NB4 (cell line): ENCODE data around the gene TNFSF13B.

Experiments
- POLR2A ChIP-seq: IDR thresholded peaks from 2 replicates; pipeline ENCODE4 v1.6.1; 2011; ENCODE audit warnings: mild to moderate bottlenecking; ENCODE audit not compliant: insufficient read length; ENCODE audit errors: extremely low read depth
- TF ChIP-seq, protein P1 (sequence below): IDR thresholded peaks from one replicate; pipeline ENCODE4 v1.5.1; 2012; ENCODE audit warnings: low read depth, low read length

GRCh38 chr13:108297114-108297513, 27.6 kb downstream of the TNFSF13B start:
- TF ChIP-seq, protein P1, sequence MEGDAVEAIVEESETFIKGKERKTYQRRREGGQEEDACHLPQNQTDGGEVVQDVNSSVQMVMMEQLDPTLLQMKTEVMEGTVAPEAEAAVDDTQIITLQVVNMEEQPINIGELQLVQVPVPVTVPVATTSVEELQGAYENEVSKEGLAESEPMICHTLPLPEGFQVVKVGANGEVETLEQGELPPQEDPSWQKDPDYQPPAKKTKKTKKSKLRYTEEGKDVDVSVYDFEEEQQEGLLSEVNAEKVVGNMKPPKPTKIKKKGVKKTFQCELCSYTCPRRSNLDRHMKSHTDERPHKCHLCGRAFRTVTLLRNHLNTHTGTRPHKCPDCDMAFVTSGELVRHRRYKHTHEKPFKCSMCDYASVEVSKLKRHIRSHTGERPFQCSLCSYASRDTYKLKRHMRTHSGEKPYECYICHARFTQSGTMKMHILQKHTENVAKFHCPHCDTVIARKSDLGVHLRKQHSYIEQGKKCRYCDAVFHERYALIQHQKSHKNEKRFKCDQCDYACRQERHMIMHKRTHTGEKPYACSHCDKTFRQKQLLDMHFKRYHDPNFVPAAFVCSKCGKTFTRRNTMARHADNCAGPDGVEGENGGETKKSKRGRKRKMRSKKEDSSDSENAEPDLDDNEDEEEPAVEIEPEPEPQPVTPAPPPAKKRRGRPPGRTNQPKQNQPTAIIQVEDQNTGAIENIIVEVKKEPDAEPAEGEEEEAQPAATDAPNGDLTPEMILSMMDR, result no peak
- no peak for TF ChIP-seq POLR2A
